H1 (cell line): ENCODE measurements around the gene RAB1B.

Experiments
- CBX5 ChIP-seq: fragments of 300-800, 300-1000 bp; sonication (generic); IDR thresholded peaks from 2 replicates; pipeline ENCODE4 v1.7.1; 2016; ENCODE audit warnings: antibody characterized with exemption, low read length, low read depth
- CTCF ChIP-seq, 3 experiments: IDR thresholded peaks; 1 replicate in 2 of 3; 2 replicates in 1 of 3; pipeline versions ENCODE4 v1.5.1 to v1.6.1; 2011; ENCODE audit warnings: low read length in 3 of 3, mild to moderate bottlenecking in 3 of 3, inconsistent platforms in 2 of 3, low read depth in 1 of 3, moderate library complexity in 1 of 3; ENCODE audit not compliant: insufficient read depth in 1 of 3; ENCODE audit errors: control extremely low read depth in 1 of 3
- POLR2A ChIP-seq, 2 experiments: IDR thresholded peaks; 1 replicate in 1 of 2; 2 replicates in 1 of 2; pipeline ENCODE4 v1.6.1; 2011; ENCODE audit warnings: low read depth in 2 of 2, low read length in 2 of 2, mild to moderate bottlenecking in 2 of 2; ENCODE audit errors: control extremely low read depth in 1 of 2

- TF ChIP-seq CTCF (IDR thresholded peaks at IDR 0.05; ENCODE audit: control extremely low read depth in 1 of 3, insufficient read depth in 1 of 3, low read depth in 1 of 3, low read length in 3 of 3) (peak; percentile 91 to 95 (median 95)), CBX5 (no peak), POLR2A (IDR thresholded peaks at IDR 0.05; ENCODE audit: control extremely low read depth in 1 of 2, low read depth in 2 of 2, low read length in 2 of 2) (0 out of 3 replicates have a peak, but pooled peaks of 1 of the 2 experiments have one; percentile 28)
These were observed 14.3 kb downstream of the RAB1B start for GRCh38 chr11:66282468-66283455.
